HG02759 (cell line): ENCODE results near the gene PHF2.

Source experiments
- ATAC-seq: cut with Tn5 transposase; IDR thresholded peaks from one replicate; pipeline ENCODE4 v1.9.1; 2021; ENCODE audit warnings: mild to moderate bottlenecking, moderate library complexity; ENCODE audit not compliant: unreplicated experiment

PHF2 gene

GRCh38 chr9:93567271-93567959, 9.0 kb upstream of the PHF2 start:
- no peak for ATAC-seq

- ATAC-seq, result no peak
These were observed 8.2 kb upstream of the PHF2 start for GRCh38 chr9:93568169-93568568.

GRCh38 chr9:93569621-93570174, 6.7 kb upstream of the PHF2 start:
- ATAC-seq, result no peak

- ATAC-seq, result no peak
These were observed 4.2 kb upstream of the PHF2 start for GRCh38 chr9:93572221-93572620.

- ATAC-seq, result no peak
These were observed 3.5 kb upstream of the PHF2 start for GRCh38 chr9:93572636-93573515.

GRCh38 chr9:93573516-93573828, 2.9 kb upstream of the PHF2 start:
- no peak for ATAC-seq

GRCh38 chr9:93574091-93574899, 2.1 kb upstream of the PHF2 start:
- no peak for ATAC-seq

GRCh38 chr9:93574900-93575795, 1.2 kb upstream of the PHF2 start:
- no peak for ATAC-seq

GRCh38 chr9:93575796-93576257, 557 bp upstream of the PHF2 start:
- ATAC-seq, result peak; percentile 39

GRCh38 chr9:93577078-93577974, 942 bp downstream of the PHF2 start:
- ATAC-seq, result peak; percentile 16

GRCh38 chr9:93577975-93578682, 1.7 kb downstream of the PHF2 start:
- no peak for ATAC-seq

- ATAC-seq, result no peak
These were observed 2.5 kb downstream of the PHF2 start for GRCh38 chr9:93578844-93579243.

- no peak for ATAC-seq
These were observed 3.5 kb downstream of the PHF2 start for GRCh38 chr9:93579711-93580516.

GRCh38 chr9:93580654-93581380, 4.4 kb downstream of the PHF2 start:
- no peak for ATAC-seq

GRCh38 chr9:93582115-93582514, 5.7 kb downstream of the PHF2 start:
- no peak for ATAC-seq

- no peak for ATAC-seq
These were observed 6.2 kb downstream of the PHF2 start for GRCh38 chr9:93582550-93582949.

GRCh38 chr9:93585259-93585658, 8.9 kb downstream of the PHF2 start:
- ATAC-seq, result no peak
